Frontal cortex (tissue), 4 donors: Measurements from ENCODE around the gene HOXA4. TPM values are rescaled to one million over a fixed set of nuclear protein-coding genes. Genes with fewer than 3 reads are reported as not detected.

ENCODE experiments used
- DNase-seq, 2 donors: peaks; one replicate each; pipeline ENCODE4 v3.0.0; 2012; ENCODE audit warnings: low spot score in 2 of 2
- FAIRE-seq: peaks from 2 replicates; lab custom pipeline; 2012; peaks lifted over from hg19 to GRCh38; lab: Jason Lieb, UNC
- total RNA-seq: library from RNA; depleted of rRNA; stranded (reverse); fragments of >200 nt; gene quantifications from one replicate; pipeline ENCODE4 v1.2.3, GENCODE V29; 2014
- donor health status: control.
- donor health status: control.
- donor health status: control.

The HOXA4 gene
- total RNA-seq, 1 donor from 2014 or later, result not detected

GRCh38 chr7:27170426-27171324 is 40.1 kb upstream of the HOXA4 start:
- DNase-seq (no peak), FAIRE-seq (no peak)

DNA sequence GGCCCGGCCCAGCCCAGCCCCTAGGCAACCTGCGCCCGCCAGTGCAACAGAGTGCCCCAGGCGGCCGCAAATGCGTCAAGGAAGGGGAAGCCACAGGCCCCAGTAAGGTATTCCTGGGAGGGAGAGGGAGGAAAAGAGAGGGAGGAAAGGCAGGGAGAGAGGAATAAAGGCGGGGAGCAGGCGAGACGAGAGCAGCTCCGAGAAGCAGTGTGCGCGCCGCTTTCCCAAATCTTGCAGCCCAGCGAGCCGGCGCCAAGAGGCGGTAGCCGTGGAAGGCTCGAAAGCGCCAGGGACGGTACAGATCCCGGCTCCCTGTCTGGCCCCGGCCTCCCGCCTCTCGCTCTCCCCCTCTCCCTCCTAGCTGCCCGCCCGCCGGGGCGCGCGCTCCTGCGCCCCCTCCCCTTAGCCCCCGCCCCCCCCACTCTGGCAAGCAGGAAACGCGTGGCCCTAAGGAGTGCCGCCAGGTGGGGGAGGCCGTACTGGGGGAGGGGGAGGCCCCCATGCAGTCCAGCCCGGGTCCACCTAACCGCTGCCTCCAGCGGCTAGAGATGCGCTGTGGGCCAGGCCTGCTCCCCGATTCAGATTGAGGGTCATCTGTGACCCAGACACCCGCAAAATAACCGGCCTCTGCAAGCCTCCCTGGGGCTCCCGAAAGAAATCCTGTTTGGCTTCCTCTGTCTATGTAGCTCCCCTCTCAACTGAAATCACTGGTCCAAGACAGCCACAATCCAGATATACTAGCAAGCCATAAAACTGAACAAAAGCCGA is 39.3 kb upstream of the HOXA4 start:
- no peak for DNase-seq
- FAIRE-seq, result no peak

- FAIRE-seq (no peak), DNase-seq (no peak)
Measured at GRCh38 chr7:27168265-27168947, 37.8 kb upstream of the HOXA4 start.

DNA sequence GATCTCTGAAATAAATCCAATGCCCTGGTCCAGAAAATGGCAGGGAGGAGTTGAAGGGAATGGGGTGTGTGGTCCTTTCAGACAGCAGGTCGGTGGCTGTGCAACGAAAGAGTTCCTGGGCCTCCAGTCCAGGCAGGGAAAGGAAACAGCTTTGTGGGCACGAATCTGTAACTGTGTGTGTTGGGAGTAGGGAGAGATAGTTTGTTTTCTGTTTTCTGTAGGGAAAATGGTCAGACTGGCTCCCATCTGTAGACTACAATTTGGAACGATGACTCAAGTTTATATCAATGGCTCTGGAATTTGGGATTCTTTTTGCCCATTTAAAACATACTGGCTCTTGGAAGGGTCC is 37.3 kb upstream of the HOXA4 start:
- FAIRE-seq, result no peak
- DNase-seq, result no peak

GRCh38 chr7:27166531-27167505 is 36.3 kb upstream of the HOXA4 start:
- no peak for FAIRE-seq
- DNase-seq, result no peak

DNA sequence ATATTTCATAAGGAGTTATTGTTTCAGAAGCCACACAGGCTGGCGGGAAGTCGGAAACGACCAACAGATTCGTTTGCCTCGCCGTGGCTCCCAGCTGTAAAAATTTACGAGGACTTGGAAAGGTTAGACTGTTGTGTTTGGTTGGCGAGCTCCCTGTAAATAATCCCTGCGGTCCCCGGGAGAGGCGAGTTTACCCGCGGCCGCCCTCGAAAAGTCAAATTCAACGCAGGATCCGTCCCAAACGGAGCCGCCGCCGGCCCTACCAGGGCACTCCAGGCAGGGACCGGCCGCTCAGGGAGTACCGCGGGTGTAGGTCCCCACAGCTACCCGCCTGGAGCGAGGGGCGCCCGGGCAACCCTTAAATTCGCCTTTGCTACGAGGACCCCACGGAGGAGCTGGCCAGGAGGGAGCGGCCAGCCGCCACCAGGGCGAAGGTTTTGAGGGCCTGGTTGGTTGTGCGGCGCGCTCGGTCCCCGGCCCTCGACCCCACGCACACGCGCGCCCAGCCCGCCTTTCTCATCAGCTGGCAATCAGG is 35.5 kb upstream of the HOXA4 start:
- FAIRE-seq (no peak), DNase-seq (no peak)

- DNase-seq, result no peak
- FAIRE-seq, result no peak
Measured at GRCh38 chr7:27165089-27165995, 34.8 kb upstream of the HOXA4 start, which contains the start of gene HOXA9. TSS of gene HOXA9 (minus strand) at chr7:27165537. CDS start at chr7:27165457, 80 bp downstream.

DNA sequence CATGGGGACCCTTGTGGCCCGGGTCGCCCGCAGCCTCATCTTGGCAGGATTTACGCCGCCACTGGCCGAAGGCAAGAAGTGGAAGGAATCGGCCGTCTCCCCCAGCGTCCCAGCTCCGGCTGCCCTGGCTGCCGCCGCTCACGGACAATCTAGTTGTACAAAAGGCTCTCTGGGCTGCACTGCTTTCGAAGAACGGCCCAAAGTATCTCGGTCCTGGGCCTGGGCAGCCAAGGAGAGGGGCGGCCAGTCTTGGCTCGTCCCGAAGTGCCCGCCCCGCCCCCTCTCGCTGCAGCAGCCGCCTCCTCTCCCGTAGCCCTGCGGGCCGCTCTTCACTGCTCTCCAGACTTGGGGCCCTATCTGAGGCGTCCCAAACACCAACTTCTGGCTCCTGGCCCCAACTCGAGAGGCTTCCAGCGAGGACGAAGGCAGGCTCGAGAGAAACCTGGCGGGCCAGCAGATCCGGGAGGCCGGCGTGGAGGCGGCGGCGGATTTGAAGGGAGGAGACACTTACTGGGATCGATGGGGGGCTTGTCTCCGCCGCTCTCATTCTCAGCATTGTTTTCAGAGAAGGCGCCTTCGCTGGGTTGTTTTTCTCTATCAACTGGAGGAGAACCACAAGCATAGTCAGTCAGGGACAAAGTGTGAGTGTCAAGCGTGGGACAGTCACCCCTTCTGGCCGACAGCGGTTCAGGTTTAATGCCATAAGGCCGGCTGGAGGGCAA is 34.0 kb upstream of the HOXA4 start:
- DNase-seq, result no peak
- no peak for FAIRE-seq

DNA sequence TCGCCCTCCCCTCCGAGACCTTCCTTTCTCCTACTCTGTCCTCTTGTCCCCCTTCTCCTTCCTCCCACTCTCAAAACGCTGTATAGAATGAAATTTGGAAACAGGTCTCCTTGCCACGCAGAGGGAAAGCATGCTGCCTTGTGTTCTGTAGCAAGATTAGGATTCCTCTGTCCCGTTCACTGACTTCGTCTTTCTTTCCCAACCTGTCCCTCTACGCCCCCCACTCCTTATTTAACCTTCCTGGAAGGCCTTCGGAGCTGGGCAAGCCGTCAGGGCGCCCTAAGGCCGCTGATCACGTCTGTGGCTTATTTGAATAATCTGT is 33.4 kb upstream of the HOXA4 start:
- FAIRE-seq, result no peak
- DNase-seq, result no peak

DNA sequence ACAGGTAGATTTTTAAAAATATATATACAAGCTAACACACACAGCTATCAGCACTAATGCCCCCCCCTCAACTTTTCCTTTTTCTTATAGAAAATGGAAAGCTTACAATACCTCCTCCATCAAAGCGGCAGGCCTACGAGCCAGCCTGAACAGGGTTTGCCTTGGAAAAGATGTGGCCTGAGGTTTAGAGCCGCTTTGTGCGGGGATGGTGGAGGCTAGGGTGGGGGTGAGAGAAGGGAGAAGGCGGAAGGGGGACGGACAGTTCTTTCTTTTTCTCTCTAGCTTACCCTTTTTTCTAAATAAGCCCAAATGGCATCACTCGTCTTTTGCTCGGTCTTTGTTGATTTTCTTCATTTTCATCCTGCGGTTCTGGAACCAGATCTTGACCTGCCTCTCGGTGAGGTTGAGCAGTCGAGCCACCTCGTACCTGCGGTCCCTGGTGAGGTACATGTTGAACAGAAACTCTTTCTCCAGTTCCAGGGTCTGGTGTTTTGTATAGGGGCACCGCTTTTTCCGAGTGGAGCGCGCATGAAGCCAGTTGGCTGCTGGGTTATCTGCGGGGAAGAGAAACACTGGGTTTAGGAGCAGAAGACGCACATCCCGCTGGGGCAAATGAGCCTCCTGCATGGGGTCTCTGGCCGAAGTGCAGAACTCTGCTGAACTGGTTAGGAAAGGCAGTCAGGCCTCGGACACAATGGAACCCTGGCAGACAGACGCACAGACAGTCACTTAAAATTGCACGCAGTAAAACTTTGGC is 32.9 kb upstream of the HOXA4 start:
- DNase-seq (no peak), FAIRE-seq (no peak)

DNA sequence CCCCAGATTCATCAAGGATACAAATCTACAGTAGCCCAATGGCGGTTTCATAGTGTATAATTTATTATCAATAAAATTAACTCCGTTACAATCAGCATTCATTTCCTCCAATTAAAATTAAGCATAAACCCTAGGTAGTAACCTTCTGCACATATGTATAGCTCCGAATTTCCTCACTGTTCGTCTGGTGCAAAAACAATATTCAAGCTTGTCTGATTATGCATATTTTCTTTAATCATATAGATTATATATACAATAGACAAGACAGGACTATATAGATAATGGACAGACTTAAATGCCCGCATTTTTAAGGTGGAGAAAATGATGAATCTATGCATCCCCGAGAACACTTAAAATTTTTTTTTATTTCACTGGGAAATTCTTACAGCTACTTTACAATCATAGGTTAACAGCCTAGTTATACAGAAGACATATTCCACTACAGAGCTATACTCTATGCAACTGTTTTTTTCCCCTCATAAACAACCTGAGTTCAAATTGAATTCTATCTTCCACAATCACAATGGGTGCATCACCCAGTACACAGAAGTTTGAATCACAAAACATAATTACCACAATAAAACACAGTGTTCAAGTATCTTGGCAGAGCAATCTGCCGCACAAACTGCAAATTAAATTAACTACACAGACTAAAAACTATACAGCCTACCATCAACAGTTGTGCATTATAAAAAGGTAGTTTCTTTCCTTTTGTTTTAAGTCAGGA is 32.2 kb upstream of the HOXA4 start:
- FAIRE-seq, result no peak
- DNase-seq, result no peak

- DNase-seq (no peak), FAIRE-seq (no peak)
Measured at GRCh38 chr7:27161721-27162560, 31.4 kb upstream of the HOXA4 start.

- DNase-seq (no peak), FAIRE-seq (no peak)
Measured at GRCh38 chr7:27161214-27161720, 30.7 kb upstream of the HOXA4 start.

GRCh38 chr7:27160546-27161213 is 30.1 kb upstream of the HOXA4 start:
- no peak for FAIRE-seq

DNA sequence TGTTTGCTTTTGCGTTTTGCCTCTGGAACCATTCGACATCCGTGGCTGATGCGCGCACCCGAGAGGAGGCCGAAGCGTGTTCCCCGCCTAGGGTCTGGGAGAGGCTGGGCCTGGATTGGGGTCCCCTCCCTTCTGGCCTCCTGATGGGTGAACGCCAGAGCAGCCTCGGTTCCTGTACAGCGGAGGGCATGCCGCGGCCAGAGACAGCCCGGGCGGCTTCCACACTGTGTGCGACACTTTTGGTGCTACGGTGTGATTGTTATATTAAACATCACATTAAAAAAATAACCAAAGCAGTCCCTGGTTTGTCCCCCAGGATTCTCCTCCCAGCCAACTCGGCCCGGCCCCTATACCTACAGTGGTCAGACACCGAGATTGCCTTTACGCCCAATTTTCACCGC is 29.6 kb upstream of the HOXA4 start:
- DNase-seq (no peak), FAIRE-seq (no peak)

More at GRCh38 chr7:27160546-27161213, 30.1 kb upstream of the HOXA4 start:
- peak; percentile 91 to 93 for DNase-seq
